IMR-90 (cell line): Measurements from ENCODE around the gene IGF2R.

Source experiments
- POLR2A ChIP-seq: IDR thresholded peaks from 2 replicates; pipeline ENCODE4 v1.6.1; 2012; ENCODE audit warnings: mild to moderate bottlenecking, low read depth, low read length
- TF ChIP-seq, protein P1 (sequence below): conservative IDR thresholded peaks from 2 replicates; pipeline ENCODE4 v1.5.1; 2012; ENCODE audit warnings: mild to moderate bottlenecking, low read depth, low read length, improper control_type of control experiment

DNA sequence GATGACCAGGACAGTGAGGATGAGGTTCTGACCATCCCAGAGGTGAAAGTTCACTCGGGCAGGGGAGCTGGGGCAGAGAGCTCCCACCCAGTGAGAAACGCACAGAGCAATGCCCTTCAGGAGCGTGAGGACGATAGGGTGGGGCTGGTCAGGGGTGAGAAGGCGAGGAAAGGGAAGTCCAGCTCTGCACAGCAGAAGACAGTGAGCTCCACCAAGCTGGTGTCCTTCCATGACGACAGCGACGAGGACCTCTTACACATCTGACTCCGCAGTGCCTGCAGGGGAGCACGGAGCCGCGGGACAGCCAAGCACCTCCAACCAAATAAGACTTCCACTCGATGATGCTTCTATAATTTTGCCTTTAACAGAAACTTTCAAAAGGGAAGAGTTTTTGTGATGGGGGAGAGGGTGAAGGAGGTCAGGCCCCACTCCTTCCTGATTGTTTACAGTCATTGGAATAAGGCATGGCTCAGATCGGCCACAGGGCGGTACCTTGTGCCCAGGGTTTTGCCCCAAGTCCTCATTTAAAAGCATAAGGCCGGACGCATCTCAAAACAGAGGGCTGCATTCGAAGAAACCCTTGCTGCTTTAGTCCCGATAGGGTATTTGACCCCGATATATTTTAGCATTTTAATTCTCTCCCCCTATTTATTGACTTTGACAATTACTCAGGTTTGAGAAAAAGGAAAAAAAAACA lies 136.1 kb downstream of the IGF2R start:
- no peak for TF ChIP-seq POLR2A
- TF ChIP-seq, protein P1, sequence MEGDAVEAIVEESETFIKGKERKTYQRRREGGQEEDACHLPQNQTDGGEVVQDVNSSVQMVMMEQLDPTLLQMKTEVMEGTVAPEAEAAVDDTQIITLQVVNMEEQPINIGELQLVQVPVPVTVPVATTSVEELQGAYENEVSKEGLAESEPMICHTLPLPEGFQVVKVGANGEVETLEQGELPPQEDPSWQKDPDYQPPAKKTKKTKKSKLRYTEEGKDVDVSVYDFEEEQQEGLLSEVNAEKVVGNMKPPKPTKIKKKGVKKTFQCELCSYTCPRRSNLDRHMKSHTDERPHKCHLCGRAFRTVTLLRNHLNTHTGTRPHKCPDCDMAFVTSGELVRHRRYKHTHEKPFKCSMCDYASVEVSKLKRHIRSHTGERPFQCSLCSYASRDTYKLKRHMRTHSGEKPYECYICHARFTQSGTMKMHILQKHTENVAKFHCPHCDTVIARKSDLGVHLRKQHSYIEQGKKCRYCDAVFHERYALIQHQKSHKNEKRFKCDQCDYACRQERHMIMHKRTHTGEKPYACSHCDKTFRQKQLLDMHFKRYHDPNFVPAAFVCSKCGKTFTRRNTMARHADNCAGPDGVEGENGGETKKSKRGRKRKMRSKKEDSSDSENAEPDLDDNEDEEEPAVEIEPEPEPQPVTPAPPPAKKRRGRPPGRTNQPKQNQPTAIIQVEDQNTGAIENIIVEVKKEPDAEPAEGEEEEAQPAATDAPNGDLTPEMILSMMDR, result no peak
